HL-60 (cell line): ENCODE data around the gene RCBTB2.

Experiments used
- DNase-seq, 2 experiments: peaks; one replicate each; pipeline ENCODE4 v3.0.0-alpha.2; 2010 to 2020; ENCODE audit warnings: low read depth in 1 of 2, low spot score in 1 of 2
- H3K27ac ChIP-seq: fragments of 250-450 bp; sonication (Bioruptor Pico); replicated peaks from 2 replicates; pipeline ENCODE4 v1.5.1; 2020; ENCODE audit warnings: mild to moderate bottlenecking, moderate library complexity
- H3K27me3 ChIP-seq: fragments of 250-450 bp; sonication (Bioruptor Pico); 2 replicates; pipeline ENCODE4 v1.5.1; 2021; ENCODE audit warnings: mild to moderate bottlenecking, moderate library complexity; ENCODE audit not compliant: insufficient read depth, poor library complexity, severe bottlenecking
- H3K4me3 ChIP-seq: replicated peaks from 2 replicates; pipeline ENCODE4 v1.5.1; 2011; ENCODE audit warnings: mild to moderate bottlenecking, control low read depth, low read length; ENCODE audit not compliant: insufficient read depth
- GABPA ChIP-seq: IDR thresholded peaks from 2 replicates; pipeline ENCODE4 v1.6.1; 2012; ENCODE audit warnings: low read depth
- POLR2AphosphoS5 ChIP-seq: IDR thresholded peaks from 2 replicates; pipeline ENCODE4 v1.6.1; 2012; ENCODE audit warnings: low read depth
- SPI1 ChIP-seq: IDR thresholded peaks from 2 replicates; pipeline ENCODE4 v1.6.1; 2012; ENCODE audit warnings: low read depth, mild to moderate bottlenecking, borderline replicate concordance
- TF ChIP-seq, protein P1 (sequence below): IDR thresholded peaks from 2 replicates; pipeline ENCODE4 v1.6.1; 2012; ENCODE audit warnings: low read depth; ENCODE audit not compliant: insufficient replicate concordance
- TF ChIP-seq, protein P2 (sequence below): IDR thresholded peaks from one replicate; pipeline ENCODE4 v1.5.1; 2011; ENCODE audit warnings: low read length, control low read depth, inconsistent platforms; ENCODE audit not compliant: insufficient read depth

Gene RCBTB2

DNA sequence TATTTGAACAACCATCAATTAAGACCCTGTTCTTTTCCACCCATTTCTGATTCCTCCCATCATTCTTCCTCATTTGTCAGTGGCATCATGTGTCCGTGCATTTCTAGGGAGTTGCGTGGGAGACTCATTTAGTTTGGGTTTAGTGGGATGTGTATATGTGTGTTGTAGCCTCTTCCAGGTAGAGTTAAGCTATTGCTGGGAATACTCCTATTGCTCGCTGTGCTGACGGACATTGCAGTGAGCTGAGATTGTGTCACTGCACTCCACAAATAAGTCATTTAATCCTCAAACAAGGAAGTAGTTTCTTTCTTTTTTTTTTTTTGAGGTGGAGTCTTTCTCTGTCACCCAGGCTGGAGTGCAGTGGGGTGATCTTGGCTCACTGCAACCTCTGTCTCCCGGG, 42.2 kb upstream of the RCBTB2 start:
- TF ChIP-seq SPI1, result no peak
- TF ChIP-seq GABPA, result no peak
- TF ChIP-seq, protein P1, sequence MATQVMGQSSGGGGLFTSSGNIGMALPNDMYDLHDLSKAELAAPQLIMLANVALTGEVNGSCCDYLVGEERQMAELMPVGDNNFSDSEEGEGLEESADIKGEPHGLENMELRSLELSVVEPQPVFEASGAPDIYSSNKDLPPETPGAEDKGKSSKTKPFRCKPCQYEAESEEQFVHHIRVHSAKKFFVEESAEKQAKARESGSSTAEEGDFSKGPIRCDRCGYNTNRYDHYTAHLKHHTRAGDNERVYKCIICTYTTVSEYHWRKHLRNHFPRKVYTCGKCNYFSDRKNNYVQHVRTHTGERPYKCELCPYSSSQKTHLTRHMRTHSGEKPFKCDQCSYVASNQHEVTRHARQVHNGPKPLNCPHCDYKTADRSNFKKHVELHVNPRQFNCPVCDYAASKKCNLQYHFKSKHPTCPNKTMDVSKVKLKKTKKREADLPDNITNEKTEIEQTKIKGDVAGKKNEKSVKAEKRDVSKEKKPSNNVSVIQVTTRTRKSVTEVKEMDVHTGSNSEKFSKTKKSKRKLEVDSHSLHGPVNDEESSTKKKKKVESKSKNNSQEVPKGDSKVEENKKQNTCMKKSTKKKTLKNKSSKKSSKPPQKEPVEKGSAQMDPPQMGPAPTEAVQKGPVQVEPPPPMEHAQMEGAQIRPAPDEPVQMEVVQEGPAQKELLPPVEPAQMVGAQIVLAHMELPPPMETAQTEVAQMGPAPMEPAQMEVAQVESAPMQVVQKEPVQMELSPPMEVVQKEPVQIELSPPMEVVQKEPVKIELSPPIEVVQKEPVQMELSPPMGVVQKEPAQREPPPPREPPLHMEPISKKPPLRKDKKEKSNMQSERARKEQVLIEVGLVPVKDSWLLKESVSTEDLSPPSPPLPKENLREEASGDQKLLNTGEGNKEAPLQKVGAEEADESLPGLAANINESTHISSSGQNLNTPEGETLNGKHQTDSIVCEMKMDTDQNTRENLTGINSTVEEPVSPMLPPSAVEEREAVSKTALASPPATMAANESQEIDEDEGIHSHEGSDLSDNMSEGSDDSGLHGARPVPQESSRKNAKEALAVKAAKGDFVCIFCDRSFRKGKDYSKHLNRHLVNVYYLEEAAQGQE, result no peak
- no peak for TF ChIP-seq POLR2AphosphoS5
- Histone ChIP-seq H3K27ac (no peak overlapping the region), H3K4me3 (no peak overlapping the region), H3K27me3 (no peaks in the 10 kb centered on the region)
- peak in 1 of 2 experiments; percentile 32 for DNase-seq

DNA sequence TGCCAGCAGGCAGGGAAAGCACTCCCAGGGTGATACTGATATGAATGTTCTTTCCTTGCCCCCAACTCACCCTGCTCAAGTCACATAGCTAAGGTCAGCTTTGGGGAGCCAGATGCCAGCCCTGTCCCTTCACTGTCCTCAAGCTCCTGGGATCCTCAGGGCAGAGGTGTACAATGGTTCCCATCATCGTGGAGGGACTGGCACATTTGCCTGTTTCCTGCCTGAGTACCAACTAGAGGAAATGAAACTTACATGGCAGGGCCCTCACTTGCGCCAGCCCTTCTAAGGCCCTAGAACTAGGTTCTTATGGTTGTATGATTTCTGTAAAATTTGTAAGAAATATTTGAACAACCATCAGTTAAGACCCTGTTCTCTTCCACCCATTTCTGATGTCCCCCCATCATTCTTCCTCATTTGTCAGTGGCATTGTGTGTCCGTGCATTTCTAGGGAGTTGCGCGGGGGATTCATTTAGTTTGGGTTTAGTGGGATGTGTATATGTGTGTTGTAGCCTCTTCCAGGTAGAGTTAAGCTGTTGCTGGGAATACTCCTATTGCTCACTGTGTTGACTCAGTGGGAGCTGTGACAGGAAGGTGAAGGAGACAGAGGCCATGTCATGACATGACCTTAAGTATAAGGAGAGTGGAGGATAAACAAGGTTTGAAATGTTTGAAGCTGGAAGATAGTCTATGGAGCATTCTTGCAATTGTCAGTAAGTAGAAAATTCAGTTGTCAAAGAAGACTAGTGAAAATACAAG, 41.3 kb upstream of the RCBTB2 start:
- DNase-seq, result no peak
- Histone ChIP-seq H3K4me3 (no peak overlapping the region), H3K27ac (no peak overlapping the region), H3K27me3 (no peaks in the 10 kb centered on the region)
- TF ChIP-seq, protein P1, result no peak
- TF ChIP-seq POLR2AphosphoS5, result no peak
- TF ChIP-seq SPI1, result no peak
- TF ChIP-seq, protein P2, sequence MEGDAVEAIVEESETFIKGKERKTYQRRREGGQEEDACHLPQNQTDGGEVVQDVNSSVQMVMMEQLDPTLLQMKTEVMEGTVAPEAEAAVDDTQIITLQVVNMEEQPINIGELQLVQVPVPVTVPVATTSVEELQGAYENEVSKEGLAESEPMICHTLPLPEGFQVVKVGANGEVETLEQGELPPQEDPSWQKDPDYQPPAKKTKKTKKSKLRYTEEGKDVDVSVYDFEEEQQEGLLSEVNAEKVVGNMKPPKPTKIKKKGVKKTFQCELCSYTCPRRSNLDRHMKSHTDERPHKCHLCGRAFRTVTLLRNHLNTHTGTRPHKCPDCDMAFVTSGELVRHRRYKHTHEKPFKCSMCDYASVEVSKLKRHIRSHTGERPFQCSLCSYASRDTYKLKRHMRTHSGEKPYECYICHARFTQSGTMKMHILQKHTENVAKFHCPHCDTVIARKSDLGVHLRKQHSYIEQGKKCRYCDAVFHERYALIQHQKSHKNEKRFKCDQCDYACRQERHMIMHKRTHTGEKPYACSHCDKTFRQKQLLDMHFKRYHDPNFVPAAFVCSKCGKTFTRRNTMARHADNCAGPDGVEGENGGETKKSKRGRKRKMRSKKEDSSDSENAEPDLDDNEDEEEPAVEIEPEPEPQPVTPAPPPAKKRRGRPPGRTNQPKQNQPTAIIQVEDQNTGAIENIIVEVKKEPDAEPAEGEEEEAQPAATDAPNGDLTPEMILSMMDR, result no peak
- TF ChIP-seq GABPA, result no peak

DNA sequence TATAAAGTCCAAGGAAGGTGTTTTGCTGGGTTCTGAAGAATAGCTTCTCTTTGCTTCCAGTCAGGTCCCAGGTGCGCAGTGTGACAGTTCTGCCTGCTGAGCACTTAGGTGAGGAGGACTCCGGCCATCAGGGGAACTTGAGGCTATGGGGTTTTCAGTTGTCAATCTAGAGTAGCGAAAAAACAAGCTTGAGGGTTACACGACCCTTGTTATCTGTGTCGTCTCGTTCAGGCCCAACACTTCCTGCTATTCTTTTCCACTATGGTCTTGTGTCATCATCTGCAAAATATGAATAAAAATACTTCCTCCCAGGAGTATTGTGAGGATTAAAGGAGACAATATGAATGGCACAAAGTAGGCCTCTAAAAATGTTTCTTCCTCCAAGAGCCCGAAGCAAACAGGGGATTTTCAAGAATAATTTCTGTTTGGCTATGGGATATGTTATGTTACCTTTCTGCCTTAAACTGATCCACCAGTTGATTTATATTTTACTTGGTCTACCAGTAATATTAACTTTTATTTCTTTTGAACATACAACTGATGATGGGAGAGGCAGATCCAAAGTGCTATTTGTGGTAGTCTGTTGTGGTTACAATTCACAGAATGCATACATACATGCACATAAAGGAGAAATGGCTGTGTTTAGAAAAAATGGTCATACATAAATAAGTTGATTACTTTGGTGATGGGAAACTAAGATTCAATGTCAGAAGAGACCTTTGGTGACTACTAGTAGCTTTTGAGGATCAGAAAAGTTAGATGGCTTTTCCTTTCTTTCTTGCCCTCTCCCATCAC, 40.5 kb upstream of the RCBTB2 start:
- peak overlapping the region; percentile 22; the same call in 1 of the 2 replicates for H3K27ac ChIP-seq
- DNase-seq, result no peak
- no peak overlapping the region for H3K4me3 ChIP-seq
- H3K27me3 ChIP-seq, result no peaks in the 10 kb centered on the region
- TF ChIP-seq GABPA, result no peak
- no peak for TF ChIP-seq POLR2AphosphoS5
- TF ChIP-seq, protein P2, result no peak
- TF ChIP-seq SPI1, result no peak
- TF ChIP-seq, protein P1, result no peak
